WERI-Rb-1 (cell line): ENCODE measurements around the gene E2F3.

ENCODE experiments used
- DNase-seq: peaks from one replicate; pipeline ENCODE4 v3.0.0-alpha.2; 2020
- H3K27ac ChIP-seq: fragments of 250-450 bp; sonication (Bioruptor Pico); 2 replicates; pipeline ENCODE4 v1.5.1; 2020; ENCODE audit warnings: mild to moderate bottlenecking, moderate library complexity
- H3K27me3 ChIP-seq: fragments of 250-450 bp; sonication (Bioruptor Pico); 2 replicates; pipeline ENCODE4 v1.5.1; 2021; ENCODE audit warnings: mild to moderate bottlenecking, low read depth, moderate library complexity; ENCODE audit not compliant: insufficient read depth, severe bottlenecking
- H3K36me3 ChIP-seq: fragments of 250-450 bp; sonication (Bioruptor Pico); 2 replicates; pipeline ENCODE4 v1.5.1; 2020; ENCODE audit warnings: mild to moderate bottlenecking, moderate library complexity
- H3K4me3 ChIP-seq: 2 replicates; pipeline ENCODE4 v1.5.1; 2011; ENCODE audit warnings: low read depth, mild to moderate bottlenecking, control low read depth, low read length
- H3K9me3 ChIP-seq: fragments of 250-450 bp; sonication (Bioruptor Pico); 2 replicates; pipeline ENCODE4 v1.5.1; 2021; ENCODE audit warnings: mild to moderate bottlenecking, moderate library complexity; ENCODE audit not compliant: severe bottlenecking
- TF ChIP-seq, protein P1 (sequence below): IDR thresholded peaks from 2 replicates; pipeline ENCODE4 v1.5.1; 2011; ENCODE audit warnings: low read depth, mild to moderate bottlenecking, control low read depth, inconsistent platforms, low read length

Gene E2F3

DNA sequence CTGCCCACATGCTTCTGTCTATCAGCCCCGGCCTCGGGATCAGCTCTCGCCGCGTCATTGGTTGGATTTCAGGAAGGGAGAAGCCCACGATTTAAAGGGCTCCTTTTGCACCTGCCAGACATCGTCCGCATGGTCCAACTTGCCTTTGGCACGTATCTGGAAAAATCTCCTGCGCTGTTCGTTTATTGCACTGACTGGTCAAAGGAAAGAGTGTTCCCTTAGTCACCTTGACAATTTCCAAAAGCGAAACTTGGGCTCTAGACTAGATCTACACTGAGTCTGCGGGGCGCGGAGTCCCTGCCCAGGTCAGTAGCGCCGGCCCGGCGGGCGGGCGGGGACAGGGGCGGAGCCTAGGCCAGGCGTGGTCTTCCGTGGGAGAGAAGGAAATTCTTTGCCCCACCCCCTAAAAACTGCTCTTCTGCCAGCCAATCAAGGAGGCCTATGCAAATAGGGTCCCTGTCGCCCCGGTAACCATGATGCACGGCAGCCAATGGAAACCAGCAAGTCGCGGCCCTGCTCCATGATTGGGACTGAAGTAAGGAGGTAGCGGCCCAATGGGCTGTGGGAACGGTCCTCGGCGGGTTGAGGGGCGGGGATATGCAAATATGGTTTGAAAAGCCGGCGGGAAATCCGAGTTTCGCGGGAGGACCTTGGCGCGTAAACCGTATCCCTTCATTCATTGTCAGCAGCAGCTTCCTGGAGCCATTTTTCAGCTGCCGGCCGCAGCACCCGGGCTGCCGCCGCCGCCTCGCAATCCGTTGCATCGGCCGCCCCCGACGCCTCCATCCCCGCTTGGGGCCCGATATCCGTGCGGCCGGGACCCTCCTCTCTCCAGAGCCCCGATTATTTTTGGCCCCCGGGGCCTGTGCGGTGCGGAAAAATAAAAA, at the start of gene E2F3:
TSS of gene E2F3 (plus strand) at position 675 of the 887 bp plus-strand sequence. CDS start 354 bp downstream, outside the sequence.
- H3K36me3 ChIP-seq, result peaks cover 18% of the 10 kb centered on the region
- peak; percentile 100 for DNase-seq
- TF ChIP-seq, protein P1, sequence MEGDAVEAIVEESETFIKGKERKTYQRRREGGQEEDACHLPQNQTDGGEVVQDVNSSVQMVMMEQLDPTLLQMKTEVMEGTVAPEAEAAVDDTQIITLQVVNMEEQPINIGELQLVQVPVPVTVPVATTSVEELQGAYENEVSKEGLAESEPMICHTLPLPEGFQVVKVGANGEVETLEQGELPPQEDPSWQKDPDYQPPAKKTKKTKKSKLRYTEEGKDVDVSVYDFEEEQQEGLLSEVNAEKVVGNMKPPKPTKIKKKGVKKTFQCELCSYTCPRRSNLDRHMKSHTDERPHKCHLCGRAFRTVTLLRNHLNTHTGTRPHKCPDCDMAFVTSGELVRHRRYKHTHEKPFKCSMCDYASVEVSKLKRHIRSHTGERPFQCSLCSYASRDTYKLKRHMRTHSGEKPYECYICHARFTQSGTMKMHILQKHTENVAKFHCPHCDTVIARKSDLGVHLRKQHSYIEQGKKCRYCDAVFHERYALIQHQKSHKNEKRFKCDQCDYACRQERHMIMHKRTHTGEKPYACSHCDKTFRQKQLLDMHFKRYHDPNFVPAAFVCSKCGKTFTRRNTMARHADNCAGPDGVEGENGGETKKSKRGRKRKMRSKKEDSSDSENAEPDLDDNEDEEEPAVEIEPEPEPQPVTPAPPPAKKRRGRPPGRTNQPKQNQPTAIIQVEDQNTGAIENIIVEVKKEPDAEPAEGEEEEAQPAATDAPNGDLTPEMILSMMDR, result no peak
- H3K4me3 ChIP-seq, result peak within 1 kb of the TSS; percentile 98
- H3K27ac ChIP-seq, result peak within 1 kb of the TSS; percentile 95
- no peaks in the 10 kb centered on the region for H3K9me3 ChIP-seq
- H3K27me3 ChIP-seq, result no peaks in the 10 kb centered on the region

- TF ChIP-seq, protein P1, result no peak
- Histone ChIP-seq H3K27me3 (no peaks in the 10 kb centered on the region), H3K9me3 (peaks cover 5% of the 10 kb centered on the region), H3K27ac (no peak overlapping the region), H3K4me3 (no peak overlapping the region), H3K36me3 (no peaks in the 10 kb centered on the region)
- DNase-seq, result no peak
These were observed 49.3 kb upstream of the E2F3 start for GRCh38 chr6:20352346-20352745.

GRCh38 chr6:20353134-20353533, 48.5 kb upstream of the E2F3 start:
- TF ChIP-seq, protein P1, result no peak
- no peak for DNase-seq
- H3K9me3 ChIP-seq, result peaks cover 5% of the 10 kb centered on the region
- no peak overlapping the region for H3K4me3 ChIP-seq
- H3K27ac ChIP-seq, result no peak overlapping the region
- H3K27me3 ChIP-seq, result no peaks in the 10 kb centered on the region
- no peaks in the 10 kb centered on the region for H3K36me3 ChIP-seq

DNA sequence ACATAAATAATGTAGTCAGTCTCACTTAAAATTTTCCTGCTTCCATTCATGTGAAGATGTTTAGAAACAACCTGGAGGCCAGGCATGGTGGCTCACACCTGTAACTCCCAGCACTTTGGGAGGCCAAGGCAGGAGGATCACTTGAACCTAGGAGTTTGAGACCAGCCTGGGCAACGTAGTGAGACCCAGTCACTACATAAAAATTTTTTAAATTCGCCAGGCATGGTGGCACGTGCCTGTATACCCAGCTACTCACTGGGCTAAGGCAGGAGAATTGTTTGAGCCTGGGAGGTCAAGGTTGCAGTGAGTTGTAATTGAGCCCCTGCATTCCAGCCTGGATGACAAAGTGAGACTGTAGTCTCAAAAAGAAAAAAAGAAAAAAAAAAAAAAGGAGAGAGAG, 47.3 kb upstream of the E2F3 start:
- no peak for DNase-seq
- TF ChIP-seq, protein P1, result no peak
- no peak overlapping the region for H3K27ac ChIP-seq
- H3K9me3 ChIP-seq, result peaks cover 5% of the 10 kb centered on the region
- no peaks in the 10 kb centered on the region for H3K27me3 ChIP-seq
- H3K36me3 ChIP-seq, result no peaks in the 10 kb centered on the region
- H3K4me3 ChIP-seq, result no peak overlapping the region

DNA sequence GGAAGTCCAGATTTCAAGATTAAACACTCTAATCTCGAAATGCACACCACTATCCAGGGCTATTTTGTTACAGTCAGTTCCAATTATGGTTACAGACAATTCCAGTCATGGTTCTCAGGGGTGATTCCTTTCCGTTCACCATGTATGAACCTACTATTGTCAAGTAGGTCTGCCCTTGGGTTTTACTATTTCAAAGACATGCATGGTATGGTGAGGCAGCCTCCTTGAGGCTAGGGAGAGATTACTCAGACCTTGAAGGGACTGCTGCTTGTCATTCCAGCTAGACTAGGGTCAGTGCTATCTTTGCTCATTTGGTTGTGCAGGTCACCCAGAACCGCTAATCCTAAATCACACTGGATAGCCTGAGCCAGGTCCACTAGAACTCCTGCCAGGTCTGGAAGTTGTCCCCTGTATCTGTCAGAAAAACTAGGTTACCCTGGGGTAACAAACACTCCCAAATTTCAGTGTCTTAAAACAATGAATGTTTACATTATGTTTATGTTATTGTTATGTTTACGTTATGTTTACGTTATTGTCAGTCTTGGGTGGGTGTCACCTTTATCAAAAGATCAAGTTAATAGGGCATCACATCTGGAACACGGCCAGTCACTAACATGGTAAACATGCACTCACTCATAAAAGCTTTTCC, 41.1 kb upstream of the E2F3 start:
- Histone ChIP-seq H3K9me3 (peaks cover 8% of the 10 kb centered on the region), H3K27ac (no peak overlapping the region), H3K36me3 (no peaks in the 10 kb centered on the region), H3K4me3 (no peak overlapping the region), H3K27me3 (no peaks in the 10 kb centered on the region)
- TF ChIP-seq, protein P1, result no peak
- DNase-seq, result no peak
